IMR-90 (cell line): ENCODE results near the gene DGKB. TPM values are rescaled to one million over a fixed set of nuclear protein-coding genes. Genes with fewer than 3 reads are reported as not detected.

Source experiments
- ATAC-seq: fragments of 200-7000 bp; cut with Tn5 transposase; 2 replicates; pipeline ENCODE4 v1.9.1; 2020; ENCODE audit warnings: low read depth, mild to moderate bottlenecking, moderate library complexity
- BruUV-seq: library from RNA; stranded (reverse); fragments of 400-500 nt; replicated peaks from 2 replicates; lab custom pipeline; 2021; lab: Mats Ljungman, UMichigan
- CTCF ChIA-PET: fragments of 300-600 bp; formaldehyde crosslinking; extraction: SDS; loops from one replicate; lab custom pipeline; 2021; ENCODE audit warnings: antibody characterized with exemption; lab: Yijun Ruan, JAX
- POLR2A ChIA-PET: fragments of 300-600 bp; sonication (Branson Sonifier 250); formaldehyde crosslinking; loops from one replicate; lab custom pipeline; 2022; ENCODE audit warnings: antibody characterized with exemption; ENCODE audit not compliant: unreplicated experiment; lab: Charles Lee
- DNase-seq: peaks from one replicate; pipeline ENCODE4 v3.0.0; 2013
- H2AFZ ChIP-seq: replicated peaks from 2 replicates; pipeline ENCODE3; 2013; ENCODE audit warnings: low read length, mild to moderate bottlenecking; ENCODE audit not compliant: poor library complexity
- H2AK5ac ChIP-seq: 2 replicates; pipeline ENCODE4 v1.6.1; 2013; ENCODE audit warnings: low read depth, low read length, inconsistent platforms
- H2AK9ac ChIP-seq: replicated peaks from 2 replicates; pipeline ENCODE3; 2013; ENCODE audit warnings: mild to moderate bottlenecking, low read depth, low read length, moderate library complexity; ENCODE audit not compliant: poor library complexity
- H2BK120ac ChIP-seq: 2 replicates; pipeline ENCODE4 v1.6.1; 2013; ENCODE audit warnings: low read depth, low read length, inconsistent platforms
- H2BK15ac ChIP-seq: 3 replicates; pipeline ENCODE4 v1.6.1; 2013; ENCODE audit warnings: low read depth, low read length, inconsistent platforms
- H2BK20ac ChIP-seq: 2 replicates; pipeline ENCODE4 v1.6.1; 2013; ENCODE audit warnings: low read depth, mild to moderate bottlenecking, inconsistent platforms, low read length, moderate library complexity
- H2BK5ac ChIP-seq: 2 replicates; pipeline ENCODE4 v1.6.1; 2013; ENCODE audit warnings: mild to moderate bottlenecking, low read depth, low read length, inconsistent platforms; ENCODE audit not compliant: poor library complexity, severe bottlenecking
- H3K14ac ChIP-seq: replicated peaks from 2 replicates; pipeline ENCODE4 v1.6.1; 2013; ENCODE audit warnings: low read depth, low read length, inconsistent platforms
- H3K18ac ChIP-seq: 2 replicates; pipeline ENCODE4 v1.6.1; 2013; ENCODE audit warnings: low read depth, low read length, control low read depth
- H3K23ac ChIP-seq: 2 replicates; pipeline ENCODE4 v1.6.1; 2013; ENCODE audit warnings: low read depth, low read length, inconsistent platforms
- H3K27ac ChIP-seq: 2 replicates; pipeline ENCODE4 v1.5.1; 2013; ENCODE audit warnings: mild to moderate bottlenecking, control low read depth, low read length; ENCODE audit not compliant: insufficient read depth
- H3K27me3 ChIP-seq: 2 replicates; pipeline ENCODE4 v1.6.1; 2013; ENCODE audit warnings: low read length; ENCODE audit not compliant: control insufficient read depth, insufficient read depth
- H3K36me3 ChIP-seq: 2 replicates; pipeline ENCODE4 v1.6.1; 2013; ENCODE audit warnings: low read length, mixed read lengths; ENCODE audit not compliant: control insufficient read depth, insufficient read depth
- H3K4ac ChIP-seq: 2 replicates; pipeline ENCODE4 v1.6.1; 2013; ENCODE audit warnings: low read depth, low read length, inconsistent platforms
- H3K4me1 ChIP-seq: 2 replicates; pipeline ENCODE4 v1.6.1; 2013; ENCODE audit warnings: low read length, mixed read lengths; ENCODE audit not compliant: control insufficient read depth, insufficient read depth
- H3K4me2 ChIP-seq: 2 replicates; pipeline ENCODE4 v1.6.1; 2013; ENCODE audit warnings: low read depth, mild to moderate bottlenecking, control low read depth, low read length, moderate library complexity
- H3K4me3 ChIP-seq: 2 replicates; pipeline ENCODE4 v1.5.1; 2013; ENCODE audit warnings: low read depth, mild to moderate bottlenecking, control low read depth, low read length, moderate library complexity; ENCODE audit not compliant: insufficient read depth
- H3K56ac ChIP-seq: 2 replicates; pipeline ENCODE4 v1.6.1; 2013; ENCODE audit warnings: low read length, inconsistent platforms; ENCODE audit not compliant: insufficient read depth; ENCODE audit errors: extremely low read depth
- H3K79me1 ChIP-seq, 2 experiments: 2 replicates each; pipeline ENCODE4 v1.6.1; 2013; ENCODE audit warnings: low read length in 2 of 2, inconsistent platforms in 1 of 2, low read depth in 1 of 2
- H3K9ac ChIP-seq: 2 replicates; pipeline ENCODE4 v1.6.1; 2013; ENCODE audit warnings: low read depth, low read length, control low read depth
- H3K9me1 ChIP-seq: 2 replicates; pipeline ENCODE4 v1.6.1; 2013; ENCODE audit warnings: low read length, inconsistent platforms; ENCODE audit not compliant: insufficient read depth
- H3K9me3 ChIP-seq: 2 replicates; pipeline ENCODE4 v1.6.1; 2013; ENCODE audit warnings: low read length; ENCODE audit not compliant: control insufficient read depth, insufficient read depth
- H4K20me1 ChIP-seq: 2 replicates; pipeline ENCODE4 v1.6.1; 2013; ENCODE audit warnings: low read length, inconsistent platforms; ENCODE audit not compliant: insufficient read depth
- H4K5ac ChIP-seq: 2 replicates; pipeline ENCODE4 v1.6.1; 2013; ENCODE audit warnings: mild to moderate bottlenecking, low read depth, low read length, control low read depth
- H4K8ac ChIP-seq, 2 experiments: 2 replicates each; pipeline ENCODE4 v1.6.1; 2013; ENCODE audit warnings: low read depth in 2 of 2, low read length in 2 of 2, control low read depth in 1 of 2, inconsistent platforms in 1 of 2
- H4K91ac ChIP-seq: 2 replicates; pipeline ENCODE4 v1.6.1; 2013; ENCODE audit warnings: low read depth, low read length, inconsistent platforms; ENCODE audit not compliant: insufficient read depth
- BHLHE40 ChIP-seq: fragments of 150-350 bp; IDR thresholded peaks from 2 replicates; pipeline ENCODE4 v1.6.1; 2016; ENCODE audit warnings: mild to moderate bottlenecking, low read depth, low read length
- FOS ChIP-seq: fragments of 150-350 bp; IDR thresholded peaks from 2 replicates; pipeline ENCODE4 v1.6.1; 2016; ENCODE audit warnings: low read depth, low read length
- MAFK ChIP-seq: IDR thresholded peaks from 2 replicates; pipeline ENCODE4 v1.6.1; 2012; ENCODE audit warnings: low read depth, low read length, improper control_type of control experiment
- MAZ ChIP-seq: IDR thresholded peaks from 2 replicates; pipeline ENCODE4 v1.6.1; 2012; ENCODE audit warnings: low read depth, mild to moderate bottlenecking, low read length, improper control_type of control experiment, moderate library complexity, borderline replicate concordance
- NFE2L2 ChIP-seq: fragments of 150-350 bp; IDR thresholded peaks from 2 replicates; pipeline ENCODE4 v1.6.1; 2016; ENCODE audit warnings: low read depth, mild to moderate bottlenecking, low read length
- RAD21 ChIP-seq: IDR thresholded peaks from 2 replicates; pipeline ENCODE4 v1.6.1; 2012; ENCODE audit warnings: low read length, improper control_type of control experiment
- RCOR1 ChIP-seq: IDR thresholded peaks from 2 replicates; pipeline ENCODE4 v1.6.1; 2012; ENCODE audit warnings: mild to moderate bottlenecking, low read length, improper control_type of control experiment; ENCODE audit not compliant: insufficient replicate concordance
- RFX5 ChIP-seq: IDR thresholded peaks from 2 replicates; pipeline ENCODE4 v1.8.0; 2012; ENCODE audit warnings: low read depth, mild to moderate bottlenecking, low read length, moderate library complexity
- SMC3 ChIP-seq: fragments of 150-350 bp; IDR thresholded peaks from 2 replicates; pipeline ENCODE4 v1.6.1; 2016; ENCODE audit warnings: low read depth, mild to moderate bottlenecking, antibody characterized with exemption, low read length, moderate library complexity
- WGBS, 2 experiments: methylation state at CpG; one replicate each; pipeline versions ENCODE4 v1.1.5 to v1.1.7; 2013; ENCODE audit warnings: missing lambda C conversion rate in 2 of 2; ENCODE audit not compliant: insufficient read length in 1 of 2; ENCODE audit errors: extremely low coverage in 2 of 2; 5-methylcytosine and 5-hydroxymethylcytosine counted together
- dilution Hi-C: fragments of 300-500 bp; cut with HindIII; formaldehyde crosslinking; loops from one replicate; pipeline ENCODE4 v1.14.3; 2018; ENCODE audit warnings: low sequenced_read_pairs; ENCODE audit not compliant: unreplicated experiment
- in situ Hi-C: fragments of 300-500 bp; cut with MboI; formaldehyde crosslinking; loops from 3 replicates; pipeline ENCODE4 v1.14.3; 2019; ENCODE audit warnings: low sequenced_read_pairs, inconsistent platforms, mixed read lengths
- intact Hi-C: fragments of 100-400 bp; cut with micrococcal nuclease; formaldehyde crosslinking; loops from 2 replicates; pipeline ENCODE4 v1.10.0; 2022
- polyA plus RNA-seq, 3 experiments: library from polyadenylated mRNA; depleted of rRNA; stranded (reverse); fragments of >200 nt; gene quantifications; 2 replicates each; pipeline ENCODE4 v1.2.3, GENCODE V29; 2012; ENCODE audit warnings: low replicate concordance in 1 of 3
- total RNA-seq: library from RNA; depleted of rRNA; stranded (reverse); fragments of >200 nt; gene quantifications from 2 replicates; pipeline ENCODE4 v1.2.3, GENCODE V29; 2012
- TF ChIP-seq, protein P1 (sequence below): conservative IDR thresholded peaks from 2 replicates; pipeline ENCODE4 v1.5.1; 2012; ENCODE audit warnings: mild to moderate bottlenecking, low read depth, low read length, improper control_type of control experiment
- TF ChIP-seq, protein P2 (sequence below): fragments of 150-350 bp; IDR thresholded peaks from 2 replicates; pipeline ENCODE4 v1.6.1; 2016; ENCODE audit warnings: low read depth, mild to moderate bottlenecking, low read length, moderate library complexity, borderline replicate concordance
- TF ChIP-seq, protein P3 (sequence below): fragments of 150-350 bp; IDR thresholded peaks from 2 replicates; pipeline ENCODE4 v1.6.1; 2017; ENCODE audit warnings: mild to moderate bottlenecking, antibody characterized with exemption, low read length, low read depth

The DGKB gene
- total and polyA plus RNA-seq, 2 of the 4 experiments (the other 2 are of a cell fraction), result not detected

DNA sequence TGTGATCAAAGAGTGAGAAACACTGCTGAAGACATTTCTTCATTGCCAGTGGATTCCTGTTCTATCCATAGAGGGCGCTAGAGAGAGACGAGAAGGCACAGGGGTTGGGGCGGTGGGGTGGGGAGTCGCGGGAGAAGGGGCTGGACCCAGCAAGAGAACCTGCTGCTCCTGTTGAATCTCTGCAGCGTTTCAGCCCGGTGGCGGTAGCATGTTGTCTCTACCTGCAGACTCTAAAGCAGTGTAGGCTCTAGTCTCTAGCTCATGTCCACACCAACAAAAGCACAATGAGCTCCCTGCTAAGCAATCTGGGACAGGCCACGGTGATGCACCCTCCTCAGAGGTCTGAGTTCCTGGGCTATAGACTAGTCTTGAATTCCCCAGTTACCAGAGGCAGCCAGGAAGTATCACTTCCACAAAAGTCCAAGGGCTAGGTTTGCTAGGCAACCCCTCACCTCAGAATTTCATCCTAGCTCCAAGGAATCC is 167.7 kb downstream of the DGKB start:
- no peak overlapping the region for H3K4me3 ChIP-seq
- H2BK15ac ChIP-seq, result no peak overlapping the region
- no peak overlapping the region for H3K14ac ChIP-seq
- in situ Hi-C loops (no loop called here), intact Hi-C loops (no loop called here), dilution Hi-C loops (no loop called here)
- CTCF ChIA-PET, result no interaction called here
- no peaks in the 10 kb centered on the region for H4K20me1 ChIP-seq
- H3K9ac ChIP-seq, result no peak overlapping the region
- no peak overlapping the region for H2BK120ac ChIP-seq
- no peak overlapping the region for H2AK5ac ChIP-seq
- no peak overlapping the region for H3K4ac ChIP-seq
- H2BK20ac ChIP-seq, result no peak overlapping the region
- H3K23ac ChIP-seq, result no peak overlapping the region
- no peak overlapping the region for H4K5ac ChIP-seq
- H3K36me3 ChIP-seq, result no peaks in the 10 kb centered on the region
- no peak overlapping the region for H3K27ac ChIP-seq
- H2AFZ ChIP-seq, result no peak overlapping the region
- H3K56ac ChIP-seq, result no peak overlapping the region
- no peak for TF ChIP-seq RAD21
- no peak for TF ChIP-seq MAFK
- no peak for TF ChIP-seq NFE2L2
- no peak for TF ChIP-seq SMC3
- TF ChIP-seq BHLHE40, result no peak
- TF ChIP-seq, protein P1, sequence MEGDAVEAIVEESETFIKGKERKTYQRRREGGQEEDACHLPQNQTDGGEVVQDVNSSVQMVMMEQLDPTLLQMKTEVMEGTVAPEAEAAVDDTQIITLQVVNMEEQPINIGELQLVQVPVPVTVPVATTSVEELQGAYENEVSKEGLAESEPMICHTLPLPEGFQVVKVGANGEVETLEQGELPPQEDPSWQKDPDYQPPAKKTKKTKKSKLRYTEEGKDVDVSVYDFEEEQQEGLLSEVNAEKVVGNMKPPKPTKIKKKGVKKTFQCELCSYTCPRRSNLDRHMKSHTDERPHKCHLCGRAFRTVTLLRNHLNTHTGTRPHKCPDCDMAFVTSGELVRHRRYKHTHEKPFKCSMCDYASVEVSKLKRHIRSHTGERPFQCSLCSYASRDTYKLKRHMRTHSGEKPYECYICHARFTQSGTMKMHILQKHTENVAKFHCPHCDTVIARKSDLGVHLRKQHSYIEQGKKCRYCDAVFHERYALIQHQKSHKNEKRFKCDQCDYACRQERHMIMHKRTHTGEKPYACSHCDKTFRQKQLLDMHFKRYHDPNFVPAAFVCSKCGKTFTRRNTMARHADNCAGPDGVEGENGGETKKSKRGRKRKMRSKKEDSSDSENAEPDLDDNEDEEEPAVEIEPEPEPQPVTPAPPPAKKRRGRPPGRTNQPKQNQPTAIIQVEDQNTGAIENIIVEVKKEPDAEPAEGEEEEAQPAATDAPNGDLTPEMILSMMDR, result no peak
- TF ChIP-seq, protein P2, sequence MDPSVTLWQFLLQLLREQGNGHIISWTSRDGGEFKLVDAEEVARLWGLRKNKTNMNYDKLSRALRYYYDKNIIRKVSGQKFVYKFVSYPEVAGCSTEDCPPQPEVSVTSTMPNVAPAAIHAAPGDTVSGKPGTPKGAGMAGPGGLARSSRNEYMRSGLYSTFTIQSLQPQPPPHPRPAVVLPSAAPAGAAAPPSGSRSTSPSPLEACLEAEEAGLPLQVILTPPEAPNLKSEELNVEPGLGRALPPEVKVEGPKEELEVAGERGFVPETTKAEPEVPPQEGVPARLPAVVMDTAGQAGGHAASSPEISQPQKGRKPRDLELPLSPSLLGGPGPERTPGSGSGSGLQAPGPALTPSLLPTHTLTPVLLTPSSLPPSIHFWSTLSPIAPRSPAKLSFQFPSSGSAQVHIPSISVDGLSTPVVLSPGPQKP, result no peak
- TF ChIP-seq MAZ, result no peak
- TF ChIP-seq, protein P3, sequence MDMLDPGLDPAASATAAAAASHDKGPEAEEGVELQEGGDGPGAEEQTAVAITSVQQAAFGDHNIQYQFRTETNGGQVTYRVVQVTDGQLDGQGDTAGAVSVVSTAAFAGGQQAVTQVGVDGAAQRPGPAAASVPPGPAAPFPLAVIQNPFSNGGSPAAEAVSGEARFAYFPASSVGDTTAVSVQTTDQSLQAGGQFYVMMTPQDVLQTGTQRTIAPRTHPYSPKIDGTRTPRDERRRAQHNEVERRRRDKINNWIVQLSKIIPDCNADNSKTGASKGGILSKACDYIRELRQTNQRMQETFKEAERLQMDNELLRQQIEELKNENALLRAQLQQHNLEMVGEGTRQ, result no peak
- no peak for TF ChIP-seq FOS
- TF ChIP-seq RFX5, result no peak
- TF ChIP-seq RCOR1, result no peak
- H4K91ac ChIP-seq, result no peak overlapping the region
- DNase-seq, result no peak
- H3K4me2 ChIP-seq, result no peak overlapping the region
- BruUV-seq, result no TSS peak
- 27% methylated on average over 3 of the region's 9 CpGs; no CpG with 5 or more reads in 1 of the 2 experiments for WGBS, 2 experiments
- H3K9me3 ChIP-seq, result peaks cover 3% of the 10 kb centered on the region; the same call in 1 of the 2 replicates
- no peak overlapping the region for H3K18ac ChIP-seq
- no peak overlapping the region for H4K8ac ChIP-seq
- no peaks in the 10 kb centered on the region for H3K79me1 ChIP-seq
- H2BK5ac ChIP-seq, result no peak overlapping the region
- H3K9me1 ChIP-seq, result no peaks in the 10 kb centered on the region
- POLR2A ChIA-PET, result no interaction called here
- no peaks in the 10 kb centered on the region for H3K27me3 ChIP-seq
- no peak overlapping the region for H2AK9ac ChIP-seq
- no peaks in the 10 kb centered on the region for H3K4me1 ChIP-seq
- ATAC-seq, result no peak
